ENCODE measurements around the gene DCAF12. TPM values are rescaled to one million over a fixed set of nuclear protein-coding genes. Genes with fewer than 3 reads are reported as not detected.

DCAF12 gene
- total RNA-seq, 1 experiment from 2014 or later = 38.3 TPM

GRCh38 chr9:34069831-34070230 lies 56.7 kb downstream of the DCAF12 start:
- 0 out of 2 replicates have a peak, but pooled peaks cover 6% of the 10 kb centered on the region for H3K4me1 ChIP-seq (ENCODE audit: control insufficient read depth, insufficient read depth, low read length)
- DNase-seq (ENCODE audit: low read depth, low spot score) = no peak
- no peak overlapping the region for H3K4me3 ChIP-seq (ENCODE audit: low read depth in 2 of 2, low read length in 2 of 2)
- in situ Hi-C loops (cut with HindIII; ENCODE audit: low pct_unique_long_range_greater_than_20kb, low sequenced_read_pairs) (no loop called here), intact Hi-C loops (cut with micrococcal nuclease; ENCODE audit: unreplicated experiment) (loop anchor here (5.0 kb wide), 3 partner anchors 52 to 258 kb away; no protein-coding TSS in a partner anchor)
- ChIA-PET CTCF (no interaction called here), POLR2A (interaction anchor here (0.5 to 0.6 kb wide), 2 partner anchors 61 to 131 kb away, joined by 3 to 10 read pairs; no protein-coding TSS in a partner anchor)
- no peak for TF ChIP-seq TCF7L2 (IDR thresholded peaks at IDR 0.05; ENCODE audit: low read depth, low read length)
- TF ChIP-seq REST (IDR thresholded peaks at IDR 0.05; ENCODE audit: insufficient read depth in 1 of 2, low read depth in 2 of 2, low read length in 1 of 2) = no peak
- TF ChIP-seq SIN3A (IDR thresholded peaks at IDR 0.05; ENCODE audit: borderline replicate concordance, insufficient read depth, low read depth, low read length) = no peak
- TF ChIP-seq CTCF (IDR thresholded peaks at IDR 0.05) = no peak
- no peak for TF ChIP-seq POLR2AphosphoS5 (IDR thresholded peaks at IDR 0.05; ENCODE audit: low read depth, low read length)
- H3K27ac ChIP-seq (ENCODE audit: low read length) = no peak overlapping the region
- ATAC-seq = no peak
- no peaks in the 10 kb centered on the region for H3K36me3 ChIP-seq (ENCODE audit: control insufficient read depth, insufficient read depth, low read length)
- no peaks in the 10 kb centered on the region for H3K27me3 ChIP-seq (ENCODE audit: control insufficient read depth, insufficient read depth, low read length)
- no TSS peak for BruUV-seq (replicated peaks)
- H3K9me3 ChIP-seq (ENCODE audit: control insufficient read depth, insufficient read depth, low read depth, low read length) = no peaks in the 10 kb centered on the region

GRCh38 chr9:34065541-34065940 lies 61.0 kb downstream of the DCAF12 start:
- H3K27ac ChIP-seq (ENCODE audit: low read length) = no peak overlapping the region
- CTCF ChIA-PET = interaction anchor here (0.7 kb wide), 1 partner anchor 15 kb away, joined by 3 read pairs; no protein-coding TSS in a partner anchor
- ATAC-seq = no peak
- intact Hi-C loops (cut with micrococcal nuclease; ENCODE audit: unreplicated experiment) (no loop called here), in situ Hi-C loops (cut with HindIII; ENCODE audit: low pct_unique_long_range_greater_than_20kb, low sequenced_read_pairs) (no loop called here)
- no peak for TF ChIP-seq TCF7L2 (IDR thresholded peaks at IDR 0.05; ENCODE audit: low read depth, low read length)
- no peak for TF ChIP-seq SIN3A (IDR thresholded peaks at IDR 0.05; ENCODE audit: borderline replicate concordance, insufficient read depth, low read depth, low read length)
- TF ChIP-seq POLR2AphosphoS5 (IDR thresholded peaks at IDR 0.05; ENCODE audit: low read depth, low read length) = no peak
- TF ChIP-seq REST (IDR thresholded peaks at IDR 0.05; ENCODE audit: insufficient read depth in 1 of 2, low read depth in 2 of 2, low read length in 1 of 2) = no peak
- TF ChIP-seq CTCF (IDR thresholded peaks at IDR 0.05) = no peak
- DNase-seq (ENCODE audit: low read depth, low spot score) = no peak
- no peak overlapping the region for H3K4me3 ChIP-seq (ENCODE audit: low read depth in 2 of 2, low read length in 2 of 2)
- H3K27me3 ChIP-seq (ENCODE audit: control insufficient read depth, insufficient read depth, low read length) = no peaks in the 10 kb centered on the region
- BruUV-seq (replicated peaks) = no TSS peak
- H3K9me3 ChIP-seq (ENCODE audit: control insufficient read depth, insufficient read depth, low read depth, low read length) = no peaks in the 10 kb centered on the region
- no peaks in the 10 kb centered on the region for H3K36me3 ChIP-seq (ENCODE audit: control insufficient read depth, insufficient read depth, low read length)
- no peaks in the 10 kb centered on the region for H3K4me1 ChIP-seq (ENCODE audit: control insufficient read depth, insufficient read depth, low read length)
- POLR2A ChIA-PET = no interaction called here

Data from Panc1 (cell line).